ENCODE measurements around the gene NR1H2. TPM values are rescaled to one million over a fixed set of nuclear protein-coding genes. Genes with fewer than 3 reads are reported as not detected.
A peak's percentile ranks its signal among the peaks of the same experiment; 100 is the strongest.

Gene NR1H2
- total and polyA plus RNA-seq, 3 donors from 2014 or later = 68.0 to 96.6 (median 93.8) TPM

DNA sequence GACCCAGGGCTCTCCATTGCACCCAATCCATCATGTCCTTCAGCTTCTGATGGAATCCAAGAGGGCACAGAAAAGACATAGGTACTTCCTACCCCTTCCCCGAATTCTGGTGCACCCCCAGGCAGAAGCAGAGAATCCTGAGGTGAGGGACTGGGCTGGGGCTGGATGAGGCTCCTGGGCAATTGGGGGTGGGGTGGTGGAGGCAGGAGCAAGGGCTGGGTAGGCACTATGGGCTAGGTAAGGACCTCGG, 44.3 kb upstream of the NR1H2 start:
- H3K4me3 ChIP-seq = no peak overlapping the region
- WGBS, 2 donors = 0 to 18% methylated on average over 1 to 2 of the region's 2 CpGs
- H3K27me3 ChIP-seq = no peaks in the 10 kb centered on the region

DNA sequence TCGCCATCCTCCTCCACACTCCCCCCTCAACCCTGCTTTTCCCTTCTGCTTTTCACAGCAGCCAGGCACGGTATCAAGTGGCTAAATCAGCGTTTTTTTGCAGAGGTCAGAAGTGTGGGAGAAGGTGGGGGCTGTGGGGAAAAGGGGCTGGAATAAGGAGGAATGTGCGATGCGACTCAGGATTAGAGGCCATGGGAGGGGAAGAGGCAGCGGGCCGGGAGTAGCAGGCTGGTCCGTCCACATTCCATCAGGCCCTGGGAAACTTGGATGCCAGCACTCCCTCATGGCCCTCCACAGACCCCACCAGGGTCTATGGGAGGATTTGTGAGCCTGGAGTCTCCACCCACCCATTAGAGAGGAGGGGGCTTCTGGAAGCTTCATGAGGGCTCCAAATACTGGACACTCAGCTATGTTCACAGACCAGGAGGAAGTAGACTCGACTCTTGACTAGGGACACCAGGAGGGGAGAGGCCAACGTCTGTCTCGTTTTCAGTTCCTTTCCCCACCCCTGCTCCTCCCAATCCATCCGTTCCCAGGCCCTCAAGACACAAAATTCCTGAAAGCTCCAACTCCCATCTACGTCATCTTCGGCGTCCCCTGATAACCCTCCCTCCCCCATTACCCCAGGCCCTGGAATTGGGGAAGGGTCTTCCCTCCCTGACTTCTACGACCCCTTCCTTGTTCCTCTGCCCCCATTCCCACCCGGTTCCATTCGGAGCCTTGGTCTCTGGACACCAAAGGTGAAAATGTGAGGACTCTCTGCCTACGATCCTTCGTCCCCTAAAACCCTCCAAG, 43.8 kb upstream of the NR1H2 start:
- 7 to 11% methylated on average over 19 to 20 of the region's 20 CpGs for WGBS, 2 donors
- Histone ChIP-seq H3K36me3 (ENCODE audit: low read depth, missing control alignments) (no peaks in the 10 kb centered on the region), H3K4me3 (peak overlapping the region in 1 of 2 donors; percentile 48), H3K27ac (no peak overlapping the region), H3K9me3 (no peaks in the 10 kb centered on the region), H3K27me3 (no peaks in the 10 kb centered on the region), H3K4me1 (peaks cover 14% of the 10 kb centered on the region)
- TF ChIP-seq, protein P1, sequence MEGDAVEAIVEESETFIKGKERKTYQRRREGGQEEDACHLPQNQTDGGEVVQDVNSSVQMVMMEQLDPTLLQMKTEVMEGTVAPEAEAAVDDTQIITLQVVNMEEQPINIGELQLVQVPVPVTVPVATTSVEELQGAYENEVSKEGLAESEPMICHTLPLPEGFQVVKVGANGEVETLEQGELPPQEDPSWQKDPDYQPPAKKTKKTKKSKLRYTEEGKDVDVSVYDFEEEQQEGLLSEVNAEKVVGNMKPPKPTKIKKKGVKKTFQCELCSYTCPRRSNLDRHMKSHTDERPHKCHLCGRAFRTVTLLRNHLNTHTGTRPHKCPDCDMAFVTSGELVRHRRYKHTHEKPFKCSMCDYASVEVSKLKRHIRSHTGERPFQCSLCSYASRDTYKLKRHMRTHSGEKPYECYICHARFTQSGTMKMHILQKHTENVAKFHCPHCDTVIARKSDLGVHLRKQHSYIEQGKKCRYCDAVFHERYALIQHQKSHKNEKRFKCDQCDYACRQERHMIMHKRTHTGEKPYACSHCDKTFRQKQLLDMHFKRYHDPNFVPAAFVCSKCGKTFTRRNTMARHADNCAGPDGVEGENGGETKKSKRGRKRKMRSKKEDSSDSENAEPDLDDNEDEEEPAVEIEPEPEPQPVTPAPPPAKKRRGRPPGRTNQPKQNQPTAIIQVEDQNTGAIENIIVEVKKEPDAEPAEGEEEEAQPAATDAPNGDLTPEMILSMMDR (IDR thresholded peaks at IDR 0.05) = no peak
- TF ChIP-seq POLR2A (IDR thresholded peaks at IDR 0.05) = no peak
- intact Hi-C loops (cut with DNase I; ENCODE audit: low total_unique reads) = no loop called here
- no peak for DNase-seq

More for the DNA sequence above, 44.3 kb upstream of the NR1H2 start:
- no peaks in the 10 kb centered on the region for H3K36me3 ChIP-seq (ENCODE audit: low read depth, missing control alignments)
- H3K27ac ChIP-seq = no peak overlapping the region
- TF ChIP-seq, protein P1 (IDR thresholded peaks at IDR 0.05) = no peak
- no peak for TF ChIP-seq POLR2A (IDR thresholded peaks at IDR 0.05)
- no peak for DNase-seq
- intact Hi-C loops (cut with DNase I; ENCODE audit: low total_unique reads) = no loop called here
- H3K9me3 ChIP-seq = no peaks in the 10 kb centered on the region
- peaks cover 14% of the 10 kb centered on the region for H3K4me1 ChIP-seq

DNA sequence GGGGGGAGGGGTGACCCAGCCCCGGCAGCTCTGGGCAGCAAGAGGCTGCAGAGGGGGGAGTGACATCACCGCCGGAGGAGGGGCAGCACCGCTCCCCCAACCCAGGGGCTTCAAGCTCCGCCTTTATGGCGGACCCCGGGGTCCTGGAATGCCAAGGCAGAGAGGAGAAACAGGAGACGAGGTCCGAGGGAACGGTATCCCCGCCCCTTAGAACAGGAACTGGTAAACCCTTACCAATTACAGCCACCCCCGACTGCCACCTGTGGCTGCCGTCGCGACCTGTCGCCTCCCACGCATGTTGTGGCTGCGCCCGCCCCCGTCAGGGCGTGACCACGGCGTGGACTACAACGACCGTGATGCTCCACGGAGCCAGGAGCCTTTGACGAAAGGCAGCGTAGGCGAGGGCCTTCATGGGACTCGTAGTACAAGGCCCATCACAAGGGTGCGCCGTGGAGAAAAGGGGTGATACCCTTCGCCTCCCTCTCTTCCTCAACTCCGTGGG, 43.0 kb upstream of the NR1H2 start:
- peak overlapping the region; percentile 18 to 81 for H3K27ac ChIP-seq
- H3K4me1 ChIP-seq = peaks cover 14% of the 10 kb centered on the region
- intact Hi-C loops (cut with DNase I; ENCODE audit: low total_unique reads) = no loop called here
- H3K9me3 ChIP-seq = no peaks in the 10 kb centered on the region
- WGBS, 2 donors = 1 to 2% methylated on average over 21 to 34 of the region's 34 CpGs
- TF ChIP-seq, protein P1 (IDR thresholded peaks at IDR 0.05) = no peak
- no peak for TF ChIP-seq POLR2A (IDR thresholded peaks at IDR 0.05)
- H3K4me3 ChIP-seq = peak overlapping the region; percentile 48 to 55
- DNase-seq = peak; percentile 93
- H3K27me3 ChIP-seq = no peaks in the 10 kb centered on the region
- H3K36me3 ChIP-seq (ENCODE audit: low read depth, missing control alignments) = no peaks in the 10 kb centered on the region

DNA sequence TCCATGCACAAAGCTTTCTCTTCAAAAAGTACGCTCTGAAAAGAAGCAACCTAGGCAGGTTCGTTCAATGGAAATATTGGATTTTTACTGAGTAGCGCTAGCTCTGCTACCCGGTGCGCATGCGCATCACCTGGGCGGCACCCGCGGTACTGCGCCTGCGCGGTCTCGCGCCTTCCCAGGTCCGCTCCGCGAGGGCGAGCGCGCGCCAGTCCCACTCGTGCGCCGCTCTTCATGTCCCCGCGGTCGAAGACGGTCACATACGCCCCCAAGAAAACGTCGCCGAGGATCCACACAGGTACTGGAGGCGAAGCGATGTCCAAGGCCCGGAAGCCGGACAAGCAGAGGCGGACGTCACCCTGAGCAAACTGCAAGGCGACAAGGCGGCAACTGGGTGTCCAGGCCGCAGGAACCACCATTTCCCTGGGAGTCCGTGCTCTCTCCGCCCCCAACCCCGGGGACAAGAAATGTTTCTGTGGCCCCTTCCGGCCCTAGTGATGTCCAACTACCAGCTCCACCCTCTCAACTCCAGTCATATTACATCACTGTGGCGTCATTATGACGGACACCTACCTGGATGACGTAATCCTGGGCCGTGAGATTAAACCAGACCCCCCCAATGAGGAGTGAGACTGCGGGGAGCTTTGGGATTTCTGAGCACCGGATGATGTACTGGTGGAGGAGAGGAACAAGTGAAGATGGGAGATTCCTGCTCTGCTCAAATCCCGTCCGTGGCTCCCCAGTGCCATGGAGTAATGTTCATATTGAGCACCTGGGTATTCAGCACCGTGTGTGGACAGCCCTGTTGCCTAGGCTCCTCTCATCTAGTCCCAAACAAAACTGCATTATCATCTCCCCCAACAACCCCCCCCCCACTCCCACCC, 42.3 kb upstream of the NR1H2 start:
- TF ChIP-seq POLR2A (IDR thresholded peaks at IDR 0.05) = no peak
- TF ChIP-seq, protein P1 (IDR thresholded peaks at IDR 0.05) = no peak
- Histone ChIP-seq H3K27me3 (no peaks in the 10 kb centered on the region), H3K27ac (peak overlapping the region; percentile 9 to 81), H3K36me3 (ENCODE audit: low read depth, missing control alignments) (no peaks in the 10 kb centered on the region), H3K4me3 (peak overlapping the region; percentile 48 to 55), H3K9me3 (no peaks in the 10 kb centered on the region), H3K4me1 (peaks cover 14% of the 10 kb centered on the region)
- intact Hi-C loops (cut with DNase I; ENCODE audit: low total_unique reads) = no loop called here
- DNase-seq = peak; percentile 80
- WGBS, 2 donors = 7 to 10% methylated on average over 36 to 54 of the region's 54 CpGs
